Kidney (tissue), 14 donors: ENCODE data around the gene KDM4C. TPM values are rescaled to one million over a fixed set of nuclear protein-coding genes. Genes with fewer than 3 reads are reported as not detected.
A peak's percentile ranks its signal among the peaks of the same experiment; 100 is the strongest.

Experiments used
- DNase-seq, 5 donors: peaks; one replicate each; pipeline ENCODE4 v3.0.0-alpha.2; 2013 to 2020
- FAIRE-seq: peaks from 2 replicates; lab custom pipeline; 2012; peaks lifted over from hg19 to GRCh38; lab: Jason Lieb, UNC
- H3K27ac ChIP-seq, 2 donors: one replicate each; pipeline ENCODE4 v1.7.0; 2013; ENCODE audit warnings: low read depth in 2 of 2, low read length in 2 of 2, inconsistent platforms in 1 of 2
- H3K27me3 ChIP-seq: one replicate; pipeline ENCODE4 v1.7.1; 2013; ENCODE audit warnings: low read length, inconsistent platforms; ENCODE audit not compliant: control insufficient read depth, insufficient read depth
- H3K36me3 ChIP-seq, 3 donors: one replicate each; pipeline versions ENCODE4 v1.7.0 to v1.7.1; 2013; ENCODE audit warnings: low read length in 3 of 3, control low read depth in 1 of 3, inconsistent platforms in 1 of 3; ENCODE audit not compliant: insufficient read depth in 3 of 3, control insufficient read depth in 2 of 3
- H3K4me1 ChIP-seq, 3 donors: one replicate each; pipeline versions ENCODE4 v1.7.0 to v1.7.1; 2013; ENCODE audit warnings: low read length in 3 of 3, inconsistent platforms in 1 of 3, low read depth in 1 of 3; ENCODE audit not compliant: control insufficient read depth in 2 of 3, insufficient read depth in 2 of 3
- H3K4me3 ChIP-seq, 3 donors: one replicate each; pipeline versions ENCODE4 v1.7.0 to v1.8.1; 2013; ENCODE audit warnings: low read length in 3 of 3, control low read depth in 1 of 3, inconsistent platforms in 1 of 3
- H3K9ac ChIP-seq, 3 donors: one replicate each; pipeline versions ENCODE4 v1.7.0 to v1.7.1; 2013; ENCODE audit warnings: low read length in 3 of 3, control low read depth in 1 of 3, inconsistent platforms in 1 of 3
- H3K9me3 ChIP-seq, 3 donors: one replicate each; pipeline versions ENCODE4 v1.7.0 to v1.7.1; 2013; ENCODE audit warnings: low read length in 3 of 3, control low read depth in 1 of 3, inconsistent platforms in 1 of 3; ENCODE audit not compliant: control insufficient read depth in 2 of 3, insufficient read depth in 1 of 3
- intact Hi-C: fragments of 100-400 bp; cut with DNase I; formaldehyde crosslinking; loops from one replicate; pipeline ENCODE4 v1.11.1; 2022
- polyA plus RNA-seq: library from polyadenylated mRNA; stranded (reverse); fragments of 350-450 nt; fragmentation: Illumina TruSeq; extraction: RNeasy Lipid Tissue Mini Kit (QIAGEN cat#74804); gene quantifications from one replicate; pipeline ENCODE4 v1.2.3, GENCODE V29; 2014; ENCODE audit warnings: low read depth, low replicate concordance; ENCODE audit not compliant: insufficient read depth
- total RNA-seq: library from RNA; stranded (reverse); fragmentation: NEBNext Ultra II Directional; extraction: Animal tissue kit (Norgen Biotek cat#: 25700); gene quantifications from one replicate; pipeline ENCODE4 v1.2.1, GENCODE V29; 2021
- TF ChIP-seq, protein P1 (sequence below): IDR thresholded peaks from 3 replicates; pipeline ENCODE4 v1.5.1; 2012; ENCODE audit warnings: mild to moderate bottlenecking, moderate library complexity, borderline replicate concordance; ENCODE audit not compliant: insufficient read depth; ENCODE audit errors: extremely low read depth
- donor health status: control.
- donor health status: control.
- donor health status: control.
- donor health status: control.
- donor health status: control.
- donor health status: DM: yes; HTN: yes; CAD: no.
- donor health status: Normal renal cell carcinoma (clear cell type).

KDM4C gene
- total and polyA plus RNA-seq, 2 donors from 2014 or later: 7.1 to 47.1 TPM

DNA sequence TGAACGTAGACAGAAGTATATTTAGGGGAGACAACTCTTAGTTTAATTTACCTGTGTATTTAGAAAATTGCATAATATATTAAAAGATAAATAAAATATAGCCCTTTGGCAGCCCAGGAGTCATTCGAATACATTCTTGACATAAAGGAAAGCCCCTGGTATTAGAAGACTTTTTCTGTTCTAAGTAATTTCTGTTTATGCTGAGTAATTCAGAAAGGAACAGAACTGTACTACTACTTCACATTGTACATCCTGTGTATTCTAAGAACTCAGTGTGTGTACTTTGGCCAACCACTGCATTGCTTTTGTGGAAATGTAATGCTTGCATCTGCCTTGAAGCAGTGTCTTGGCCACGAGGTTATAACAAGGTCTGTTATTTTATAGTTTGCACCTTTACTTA lies 136.4 kb downstream of the KDM4C start:
- Histone ChIP-seq H3K27ac (no peak overlapping the region), H3K4me3 (no peak overlapping the region), H3K9me3 (no peaks in the 10 kb centered on the region), H3K36me3 (peaks cover 0 to 4% (median 0%) of the 10 kb centered on the region in 3 donors), H3K27me3 (no peaks in the 10 kb centered on the region), H3K9ac (no peak overlapping the region), H3K4me1 (peaks cover 0 to 3% (median 0%) of the 10 kb centered on the region in 3 donors)
- FAIRE-seq (no peak), DNase-seq (no peak)
- TF ChIP-seq, protein P1, sequence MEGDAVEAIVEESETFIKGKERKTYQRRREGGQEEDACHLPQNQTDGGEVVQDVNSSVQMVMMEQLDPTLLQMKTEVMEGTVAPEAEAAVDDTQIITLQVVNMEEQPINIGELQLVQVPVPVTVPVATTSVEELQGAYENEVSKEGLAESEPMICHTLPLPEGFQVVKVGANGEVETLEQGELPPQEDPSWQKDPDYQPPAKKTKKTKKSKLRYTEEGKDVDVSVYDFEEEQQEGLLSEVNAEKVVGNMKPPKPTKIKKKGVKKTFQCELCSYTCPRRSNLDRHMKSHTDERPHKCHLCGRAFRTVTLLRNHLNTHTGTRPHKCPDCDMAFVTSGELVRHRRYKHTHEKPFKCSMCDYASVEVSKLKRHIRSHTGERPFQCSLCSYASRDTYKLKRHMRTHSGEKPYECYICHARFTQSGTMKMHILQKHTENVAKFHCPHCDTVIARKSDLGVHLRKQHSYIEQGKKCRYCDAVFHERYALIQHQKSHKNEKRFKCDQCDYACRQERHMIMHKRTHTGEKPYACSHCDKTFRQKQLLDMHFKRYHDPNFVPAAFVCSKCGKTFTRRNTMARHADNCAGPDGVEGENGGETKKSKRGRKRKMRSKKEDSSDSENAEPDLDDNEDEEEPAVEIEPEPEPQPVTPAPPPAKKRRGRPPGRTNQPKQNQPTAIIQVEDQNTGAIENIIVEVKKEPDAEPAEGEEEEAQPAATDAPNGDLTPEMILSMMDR: no peak
- intact Hi-C loops: no loop called here

GRCh38 chr9:6895754-6896153 lies 138.0 kb downstream of the KDM4C start:
- Histone ChIP-seq H3K4me3 (no peak overlapping the region), H3K9me3 (no peaks in the 10 kb centered on the region), H3K4me1 (peaks cover 0 to 3% (median 0%) of the 10 kb centered on the region in 3 donors), H3K27ac (no peak overlapping the region), H3K9ac (no peak overlapping the region), H3K36me3 (peaks cover 0 to 4% (median 0%) of the 10 kb centered on the region in 3 donors), H3K27me3 (no peaks in the 10 kb centered on the region)
- intact Hi-C loops: no loop called here
- TF ChIP-seq, protein P1: no peak
- FAIRE-seq (peak; percentile 29), DNase-seq (no peak)

GRCh38 chr9:6896562-6896961 lies 138.8 kb downstream of the KDM4C start:
- Histone ChIP-seq H3K36me3 (peaks cover 0 to 4% (median 0%) of the 10 kb centered on the region in 3 donors), H3K27ac (no peak overlapping the region), H3K4me1 (peaks cover 0 to 3% (median 0%) of the 10 kb centered on the region in 3 donors), H3K27me3 (no peaks in the 10 kb centered on the region), H3K9ac (no peak overlapping the region), H3K9me3 (no peaks in the 10 kb centered on the region), H3K4me3 (no peak overlapping the region)
- DNase-seq (no peak), FAIRE-seq (no peak)
- intact Hi-C loops: no loop called here
- TF ChIP-seq, protein P1: no peak
